ENCODE data around the gene IQSEC1. TPM values are rescaled to one million over a fixed set of nuclear protein-coding genes. Genes with fewer than 3 reads are reported as not detected.

Gene IQSEC1
- total RNA-seq, 2 experiments from 2014 or later, result 31.7 to 39.2 TPM

DNA sequence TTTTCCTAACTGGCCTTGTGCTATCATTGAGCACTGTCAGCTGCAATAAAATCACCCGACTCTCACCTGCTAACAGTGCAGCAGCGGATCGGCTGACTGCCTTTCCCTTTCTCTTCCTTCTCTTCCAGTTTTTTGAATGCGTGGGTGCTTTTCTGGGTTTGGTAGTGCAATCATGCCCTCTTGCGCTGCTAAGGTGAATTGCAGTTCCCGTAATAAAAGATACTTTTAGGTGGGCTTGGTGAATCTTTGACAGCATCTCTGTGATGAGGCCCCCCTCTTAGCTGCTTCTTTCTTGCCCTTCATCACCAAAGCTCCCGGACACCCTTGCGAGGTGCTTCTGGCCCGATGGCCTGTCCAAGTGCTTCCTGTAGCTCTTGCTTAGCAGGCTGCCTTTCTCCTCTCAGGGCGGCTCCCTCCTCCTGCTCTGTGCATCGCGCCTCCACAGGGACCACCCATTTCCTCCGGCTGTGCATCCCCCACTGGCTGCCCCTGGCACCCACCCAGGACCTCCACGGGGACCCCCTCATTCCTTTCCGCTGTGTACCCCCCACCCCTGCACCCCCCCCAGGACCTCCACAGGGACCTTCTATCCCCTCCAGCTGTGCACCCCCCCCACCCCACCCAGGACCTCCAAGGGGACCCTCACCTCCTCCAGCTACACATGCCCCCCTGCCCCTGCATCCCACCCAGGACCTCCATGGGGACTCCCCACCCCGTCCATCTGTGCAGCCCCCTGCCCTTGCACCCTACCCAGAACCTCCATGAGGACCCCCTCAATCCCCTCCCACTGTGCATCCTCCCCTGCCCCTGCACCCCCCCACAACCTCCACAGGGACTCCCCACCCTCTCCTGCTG is 181.0 kb downstream of the IQSEC1 start:
- TF ChIP-seq, protein P1, sequence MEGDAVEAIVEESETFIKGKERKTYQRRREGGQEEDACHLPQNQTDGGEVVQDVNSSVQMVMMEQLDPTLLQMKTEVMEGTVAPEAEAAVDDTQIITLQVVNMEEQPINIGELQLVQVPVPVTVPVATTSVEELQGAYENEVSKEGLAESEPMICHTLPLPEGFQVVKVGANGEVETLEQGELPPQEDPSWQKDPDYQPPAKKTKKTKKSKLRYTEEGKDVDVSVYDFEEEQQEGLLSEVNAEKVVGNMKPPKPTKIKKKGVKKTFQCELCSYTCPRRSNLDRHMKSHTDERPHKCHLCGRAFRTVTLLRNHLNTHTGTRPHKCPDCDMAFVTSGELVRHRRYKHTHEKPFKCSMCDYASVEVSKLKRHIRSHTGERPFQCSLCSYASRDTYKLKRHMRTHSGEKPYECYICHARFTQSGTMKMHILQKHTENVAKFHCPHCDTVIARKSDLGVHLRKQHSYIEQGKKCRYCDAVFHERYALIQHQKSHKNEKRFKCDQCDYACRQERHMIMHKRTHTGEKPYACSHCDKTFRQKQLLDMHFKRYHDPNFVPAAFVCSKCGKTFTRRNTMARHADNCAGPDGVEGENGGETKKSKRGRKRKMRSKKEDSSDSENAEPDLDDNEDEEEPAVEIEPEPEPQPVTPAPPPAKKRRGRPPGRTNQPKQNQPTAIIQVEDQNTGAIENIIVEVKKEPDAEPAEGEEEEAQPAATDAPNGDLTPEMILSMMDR (IDR thresholded peaks at IDR 0.05), result peak; percentile 97
- Mint-ChIP-seq H3K27me3 (peaks cover 10% of the 10 kb centered on the region), H3K36me3 (ENCODE audit: low read depth) (no peaks in the 10 kb centered on the region), H3K9me3 (no peaks in the 10 kb centered on the region), H3K4me3 (no peak overlapping the region), H3K27ac (no peak overlapping the region), H3K4me1 (ENCODE audit: low read depth) (peaks cover 10% of the 10 kb centered on the region)
- DNase-seq (peak; percentile 67), ATAC-seq (peak; percentile 71)
- POLR2A ChIA-PET, result interaction anchor here (0.7 to 1.3 kb wide), 3 partner anchors 51 to 79 kb away, joined by 3 to 5 read pairs (median 3); partner anchors contain the start of gene RPL32
- CTCF ChIA-PET, result interaction anchor here (0.6 to 4.5 kb wide), 34 partner anchors 9 to 147 kb away, joined by 3 to 36 read pairs (median 4); partner anchors contain the start of gene RPL32
- intact Hi-C loops (cut with micrococcal nuclease), result loop anchor here (5.0 kb wide), 1 partner anchor 105 kb away; no protein-coding TSS in a partner anchor

GRCh38 chr3:12891391-12891984 is 181.7 kb downstream of the IQSEC1 start:
- POLR2A ChIA-PET, result interaction anchor here (0.7 to 1.3 kb wide), 4 partner anchors 50 to 118 kb away, joined by 3 to 5 read pairs (median 3); partner anchors contain the start of gene RPL32
- H3K9me3 Mint-ChIP-seq, result no peaks in the 10 kb centered on the region
- H3K27me3 Mint-ChIP-seq, result peaks cover 15% of the 10 kb centered on the region
- TF ChIP-seq, protein P1 (IDR thresholded peaks at IDR 0.05), result no peak
- CTCF ChIA-PET, result interaction anchor here (0.6 to 4.5 kb wide), 31 partner anchors 8 to 148 kb away, joined by 3 to 36 read pairs (median 5); partner anchors contain the start of gene RPL32
- intact Hi-C loops (cut with micrococcal nuclease), result loop anchor here (5.0 kb wide), 1 partner anchor 104 kb away; no protein-coding TSS in a partner anchor
- no peak for ATAC-seq
- DNase-seq, result no peak
- H3K36me3 Mint-ChIP-seq (ENCODE audit: low read depth), result no peaks in the 10 kb centered on the region
- H3K27ac Mint-ChIP-seq, result no peak overlapping the region
- peaks cover 13% of the 10 kb centered on the region for H3K4me1 Mint-ChIP-seq (ENCODE audit: low read depth)
- no peak overlapping the region for H3K4me3 Mint-ChIP-seq

DNA sequence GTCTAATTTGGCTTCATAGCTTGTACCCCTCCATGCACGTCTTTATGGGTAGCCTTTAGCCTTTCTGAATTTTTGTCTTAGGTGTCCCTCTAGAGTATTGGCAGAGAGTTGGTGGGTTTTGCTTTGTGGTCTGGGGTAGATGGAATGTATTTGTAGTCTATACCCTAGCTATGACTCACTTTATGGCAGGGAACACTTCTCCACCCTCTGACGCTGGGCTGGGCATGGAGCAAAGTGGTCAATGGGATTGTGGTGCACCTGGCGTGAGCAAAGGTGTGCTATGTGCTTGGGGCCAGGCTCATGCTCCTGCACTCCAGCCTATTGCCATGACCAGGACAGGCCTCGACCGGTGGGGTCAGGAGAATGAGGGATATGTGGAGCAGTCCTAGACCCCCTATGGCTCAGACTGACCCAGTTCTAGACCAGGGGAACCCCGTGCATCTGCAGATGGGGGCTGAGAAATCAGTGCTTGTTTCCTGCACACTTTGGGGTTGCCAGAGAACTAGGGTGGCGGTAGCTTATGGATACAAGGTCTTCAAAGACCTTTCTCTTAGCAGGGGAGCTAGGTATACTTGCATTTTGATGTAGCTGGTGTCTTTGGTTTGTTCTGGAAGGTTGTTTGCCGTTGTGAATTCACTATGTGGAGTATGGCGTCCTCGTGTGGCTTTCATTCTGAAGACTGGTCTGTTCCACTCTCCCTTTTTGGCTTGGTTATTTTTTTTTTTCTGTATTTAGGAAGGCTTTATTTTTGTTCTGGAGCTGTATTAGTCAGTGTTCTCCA is 182.4 kb downstream of the IQSEC1 start:
- H3K9me3 Mint-ChIP-seq, result no peaks in the 10 kb centered on the region
- H3K27ac Mint-ChIP-seq, result no peak overlapping the region
- no peak overlapping the region for H3K4me3 Mint-ChIP-seq
- peaks cover 15% of the 10 kb centered on the region for H3K27me3 Mint-ChIP-seq
- DNase-seq, result no peak
- CTCF ChIA-PET, result interaction anchor here (0.9 to 4.5 kb wide), 18 partner anchors 9 to 103 kb away, joined by 3 to 36 read pairs (median 6); partner anchors contain the start of gene RPL32
- intact Hi-C loops (cut with micrococcal nuclease), result loop anchor here (5.0 kb wide), 1 partner anchor 103 kb away; no protein-coding TSS in a partner anchor
- no peak for ATAC-seq
- no peaks in the 10 kb centered on the region for H3K36me3 Mint-ChIP-seq (ENCODE audit: low read depth)
- H3K4me1 Mint-ChIP-seq (ENCODE audit: low read depth), result peaks cover 19% of the 10 kb centered on the region
- TF ChIP-seq, protein P1 (IDR thresholded peaks at IDR 0.05), result no peak
- POLR2A ChIA-PET, result interaction anchor here (0.7 to 1.0 kb wide), 2 partner anchors 53 to 119 kb away, joined by 3 read pairs; no protein-coding TSS in a partner anchor

GRCh38 chr3:12886736-12887135 is 186.5 kb downstream of the IQSEC1 start:
- ChIA-PET CTCF (interaction anchor here (0.6 to 3.8 kb wide), 9 partner anchors 9 to 207 kb away, joined by 3 to 15 read pairs (median 5); partner anchors contain the start of gene RPL32), POLR2A (interaction anchor here (1.4 kb wide), 3 partner anchors 49 to 55 kb away, joined by 3 to 6 read pairs (median 4); no protein-coding TSS in a partner anchor)
- DNase-seq (no peak), ATAC-seq (no peak)
- no peak overlapping the region for H3K27ac Mint-ChIP-seq
- H3K9me3 Mint-ChIP-seq, result no peaks in the 10 kb centered on the region
- no peaks in the 10 kb centered on the region for H3K36me3 Mint-ChIP-seq (ENCODE audit: low read depth)
- H3K4me1 Mint-ChIP-seq (ENCODE audit: low read depth), result peaks cover 14% of the 10 kb centered on the region
- intact Hi-C loops (cut with micrococcal nuclease), result no loop called here
- no peak overlapping the region for H3K4me3 Mint-ChIP-seq
- peaks cover 16% of the 10 kb centered on the region for H3K27me3 Mint-ChIP-seq
- TF ChIP-seq, protein P1 (IDR thresholded peaks at IDR 0.05), result no peak
